Activated CD4-positive, alpha-beta memory T cell treated with anti-CD3 and anti-CD28 coated beads for 36 hours (primary cell): Measurements from ENCODE around the gene PQBP1. TPM values are rescaled to one million over a fixed set of nuclear protein-coding genes. Genes with fewer than 3 reads are reported as not detected.

ENCODE experiments used
- CTCF ChIA-PET: fragments of 350-600 bp; sonication (Branson Sonifier 250); formaldehyde crosslinking; loops from one replicate; lab custom pipeline; 2021; ENCODE audit warnings: antibody characterized with exemption, inconsistent platforms; lab: Charles Lee
- POLR2A ChIA-PET: fragments of 350-600 bp; sonication (Branson Sonifier 250); formaldehyde crosslinking; loops from one replicate; lab custom pipeline; 2021; ENCODE audit warnings: antibody characterized with exemption; lab: Charles Lee
- DNase-seq: peaks from one replicate; pipeline ENCODE4 v3.0.0-alpha.2; 2020
- H3K27ac Mint-ChIP-seq: one replicate; pipeline ENCODE4 v1.8.0; 2021; ENCODE audit warnings: mixed read lengths
- H3K27me3 Mint-ChIP-seq: one replicate; pipeline ENCODE4 v1.8.0; 2021; ENCODE audit warnings: mixed read lengths
- H3K36me3 Mint-ChIP-seq: one replicate; pipeline ENCODE4 v1.8.0; 2021; ENCODE audit warnings: mixed read lengths
- H3K4me1 Mint-ChIP-seq: one replicate; pipeline ENCODE4 v1.8.0; 2021; ENCODE audit warnings: low read depth, mixed read lengths
- H3K4me3 Mint-ChIP-seq: one replicate; pipeline ENCODE4 v1.8.0; 2021; ENCODE audit warnings: mild to moderate bottlenecking, mixed read lengths
- H3K9me3 Mint-ChIP-seq: one replicate; pipeline ENCODE4 v1.8.0; 2021; ENCODE audit warnings: mixed read lengths
- intact Hi-C: fragments of 100-400 bp; cut with micrococcal nuclease; formaldehyde crosslinking; loops from one replicate; pipeline ENCODE4 v1.15.1; 2023
- total RNA-seq, 2 experiments: library from RNA; stranded (reverse); gene quantifications; one replicate each; pipeline ENCODE4 v1.2.3, GENCODE V29; 2021

Gene PQBP1
- total RNA-seq, 2 experiments from 2014 or later: 85.0 to 85.5 TPM

DNA sequence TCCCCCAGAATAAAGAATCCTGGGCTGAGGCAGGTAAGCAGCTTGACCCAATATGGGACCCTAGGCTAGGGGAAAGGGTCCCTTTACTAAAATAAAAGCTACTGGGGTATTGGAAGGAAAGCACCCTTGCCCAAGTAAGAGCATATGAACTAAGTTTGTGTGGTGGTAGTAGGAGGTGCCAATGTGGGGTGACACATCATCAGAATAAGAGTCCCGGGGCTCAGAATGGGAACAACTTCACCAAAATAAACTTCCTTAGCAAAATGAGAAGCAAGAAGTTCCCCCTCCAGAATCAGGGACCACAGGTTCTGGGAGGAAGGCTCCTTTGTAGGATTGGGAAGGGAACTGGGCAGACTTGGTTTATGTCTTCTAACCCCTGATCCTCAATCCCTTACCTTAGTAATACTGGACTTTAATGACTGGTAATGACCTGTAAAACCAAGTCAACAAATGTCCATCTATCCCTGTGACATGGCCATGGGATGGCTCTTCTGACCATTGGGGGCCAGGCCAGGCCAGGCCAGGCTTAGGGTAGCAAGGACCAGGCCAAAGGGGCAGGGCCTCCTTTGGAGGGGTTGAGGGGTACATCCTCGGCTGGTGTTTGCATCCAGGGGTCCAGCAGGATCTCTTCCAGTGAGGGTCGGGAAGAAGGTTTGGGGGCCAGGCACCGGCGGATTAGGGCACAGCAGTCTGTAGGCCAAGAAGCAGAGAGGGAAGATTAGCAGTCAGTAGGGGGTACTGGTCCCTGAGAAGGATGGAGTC, 16.1 kb downstream of the PQBP1 start:
- intact Hi-C loops: loop anchor here (10.0 kb wide), 2 partner anchors 199 to 269 kb away; no protein-coding TSS in a partner anchor
- POLR2A ChIA-PET: interaction anchor here (0.8 to 8.8 kb wide), 3 partner anchors 25 to 88 kb away, joined by 3 to 286 read pairs (median 122); partner anchors contain the start of gene GRIPAP1
- CTCF ChIA-PET: interaction anchor here (3.1 to 3.3 kb wide), 2 partner anchors 32 to 33 kb away, joined by 8 to 17 read pairs; no protein-coding TSS in a partner anchor

DNA sequence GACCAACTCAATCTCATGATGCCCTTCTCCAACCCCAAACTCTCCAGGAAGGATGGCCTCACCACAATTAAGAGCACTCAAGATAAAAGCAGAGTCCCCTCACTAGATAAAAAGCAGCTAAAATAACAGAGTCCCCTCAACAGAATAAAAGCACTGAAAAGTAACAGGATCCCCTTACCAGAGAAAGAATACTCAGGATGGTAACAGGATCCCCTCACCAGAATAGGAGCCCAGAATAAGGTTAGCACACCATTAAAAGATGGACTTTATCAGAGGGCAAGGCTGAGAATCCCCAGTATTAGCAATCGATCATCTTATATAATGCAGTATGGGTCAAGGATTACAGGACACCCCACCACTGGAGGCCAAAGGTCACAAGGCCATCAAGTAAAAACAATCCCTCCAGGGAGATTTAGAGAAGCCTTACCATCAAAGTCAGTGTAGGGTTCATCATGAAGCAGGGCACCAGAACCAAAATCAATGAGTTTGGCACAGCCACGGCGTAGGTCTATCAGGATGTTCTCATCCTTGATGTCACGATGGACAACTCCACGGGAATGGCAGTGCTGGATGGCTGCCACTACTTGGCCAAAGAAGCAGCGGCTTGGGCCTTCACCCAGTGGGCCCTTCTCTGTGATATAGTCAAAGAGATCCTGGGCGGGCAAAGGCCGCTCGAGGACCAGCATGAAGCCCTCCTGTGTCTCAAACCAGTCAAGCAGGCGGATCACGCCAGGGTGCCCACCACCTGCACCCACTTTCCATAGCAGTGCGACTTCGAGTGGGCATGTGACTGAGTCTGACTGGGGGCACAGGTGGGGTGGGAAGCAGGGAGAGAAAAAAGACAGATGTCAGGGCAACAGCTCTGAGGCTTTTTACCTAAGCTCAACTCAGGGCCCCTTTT, 17.1 kb downstream of the PQBP1 start:
- ChIA-PET CTCF (interaction anchor here (3.1 kb wide), 1 partner anchor 32 kb away, joined by 8 read pairs; no protein-coding TSS in a partner anchor), POLR2A (interaction anchor here (1.4 to 8.8 kb wide), 2 partner anchors 24 to 43 kb away, joined by 3 to 286 read pairs; no protein-coding TSS in a partner anchor)
- Mint-ChIP-seq H3K4me1 (peaks cover 33% of the 10 kb centered on the region), H3K9me3 (no peaks in the 10 kb centered on the region), H3K27ac (peak overlapping the region; percentile 99), H3K4me3 (peak overlapping the region; percentile 98), H3K27me3 (peaks cover 4% of the 10 kb centered on the region), H3K36me3 (peaks cover 87% of the 10 kb centered on the region)
- DNase-seq: no peak
- intact Hi-C loops: loop anchor here (5.0 to 10.0 kb wide), 3 partner anchors 113 to 270 kb away; partner anchors contain the start of gene HDAC6

More for the DNA sequence above, 16.1 kb downstream of the PQBP1 start:
- peaks cover 30% of the 10 kb centered on the region for H3K4me1 Mint-ChIP-seq
- peak overlapping the region; percentile 99 for H3K27ac Mint-ChIP-seq
- peaks cover 4% of the 10 kb centered on the region for H3K27me3 Mint-ChIP-seq
- no peak for DNase-seq
- peak overlapping the region; percentile 98 for H3K4me3 Mint-ChIP-seq
- H3K9me3 Mint-ChIP-seq: no peaks in the 10 kb centered on the region
- H3K36me3 Mint-ChIP-seq: peaks cover 80% of the 10 kb centered on the region

DNA sequence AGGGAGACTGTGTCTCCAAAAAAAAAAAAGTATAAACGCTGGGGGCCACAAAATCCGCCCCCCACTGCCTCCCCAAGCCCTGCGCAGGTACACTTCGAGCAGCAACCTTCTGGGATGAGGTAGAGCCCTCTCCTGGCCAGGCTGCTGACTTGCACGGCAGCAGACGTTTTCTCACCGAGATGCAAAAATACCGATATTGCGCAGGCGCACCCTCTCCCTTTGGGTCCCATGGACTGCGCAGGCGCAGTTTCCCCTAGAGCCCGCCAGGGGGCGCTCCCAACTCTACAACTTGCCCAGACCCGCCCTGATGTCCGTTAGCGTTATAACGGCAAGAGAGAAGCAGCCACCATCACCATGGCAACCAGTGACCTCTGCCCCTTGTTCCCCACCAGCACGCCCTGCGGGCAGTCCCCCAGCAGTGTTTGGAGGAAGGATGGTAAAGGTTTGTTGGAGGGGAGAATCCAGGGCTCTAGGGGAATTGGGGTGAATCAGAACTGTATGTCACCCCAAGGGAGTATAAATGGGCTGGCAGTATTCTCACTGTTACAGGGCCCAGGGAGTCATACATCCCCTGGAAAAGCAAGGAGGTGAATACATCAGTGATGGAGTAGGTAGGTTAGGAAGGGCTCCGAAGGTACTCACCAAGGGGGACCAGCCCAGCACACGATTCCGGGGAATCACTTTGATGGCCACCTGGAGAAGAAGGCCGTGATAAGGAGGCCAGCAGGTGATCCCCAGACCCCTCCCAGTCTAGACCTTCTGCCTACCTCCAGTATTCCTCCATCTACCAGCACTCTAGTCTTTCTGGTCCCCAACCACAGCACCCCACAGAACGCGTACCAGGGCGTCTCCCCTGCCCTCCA, 19.6 kb downstream of the PQBP1 start:
- CTCF ChIA-PET: interaction anchor here (0.6 to 3.1 kb wide), 3 partner anchors 20 to 204 kb away, joined by 4 to 8 read pairs (median 5); no protein-coding TSS in a partner anchor
- POLR2A ChIA-PET: interaction anchor here (0.8 to 8.8 kb wide), 2 partner anchors 21 to 39 kb away, joined by 4 to 286 read pairs; no protein-coding TSS in a partner anchor
- Mint-ChIP-seq H3K27ac (peak overlapping the region; percentile 99), H3K36me3 (peaks cover 84% of the 10 kb centered on the region), H3K9me3 (no peaks in the 10 kb centered on the region), H3K4me1 (peaks cover 36% of the 10 kb centered on the region), H3K4me3 (peak overlapping the region; percentile 98), H3K27me3 (peaks cover 4% of the 10 kb centered on the region)
- intact Hi-C loops: loop anchor here (2.0 to 10.0 kb wide), 4 partner anchors 115 to 273 kb away; partner anchors contain the start of genes HDAC6 and TFE3
- peak; percentile 93 for DNase-seq

DNA sequence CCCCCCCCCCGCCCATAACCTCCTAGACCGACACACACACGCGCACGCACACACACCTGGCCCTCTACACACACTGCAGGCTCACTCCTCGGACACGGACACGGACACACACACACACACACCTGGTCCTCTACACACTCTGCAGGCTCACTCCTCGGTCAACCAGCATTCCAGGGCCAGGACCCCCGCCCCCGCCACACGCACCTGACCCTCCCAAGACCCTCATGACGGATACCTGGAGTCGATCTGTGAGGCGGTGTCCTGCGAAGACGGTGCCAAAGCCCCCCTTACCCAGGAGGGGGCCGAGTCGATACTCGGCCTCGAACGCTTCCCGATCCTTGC, 20.5 kb downstream of the PQBP1 start:
- DNase-seq: no peak
- intact Hi-C loops: loop anchor here (2.0 to 10.0 kb wide), 4 partner anchors 116 to 273 kb away; partner anchors contain the start of genes HDAC6 and TFE3
- Mint-ChIP-seq H3K36me3 (peaks cover 79% of the 10 kb centered on the region), H3K4me1 (peaks cover 41% of the 10 kb centered on the region), H3K9me3 (no peaks in the 10 kb centered on the region), H3K4me3 (peak overlapping the region; percentile 98), H3K27ac (peak overlapping the region; percentile 99), H3K27me3 (peaks cover 4% of the 10 kb centered on the region)
- POLR2A ChIA-PET: interaction anchor here (8.8 kb wide), 1 partner anchor 20 kb away, joined by 286 read pairs; no protein-coding TSS in a partner anchor
- CTCF ChIA-PET: no interaction called here

DNA sequence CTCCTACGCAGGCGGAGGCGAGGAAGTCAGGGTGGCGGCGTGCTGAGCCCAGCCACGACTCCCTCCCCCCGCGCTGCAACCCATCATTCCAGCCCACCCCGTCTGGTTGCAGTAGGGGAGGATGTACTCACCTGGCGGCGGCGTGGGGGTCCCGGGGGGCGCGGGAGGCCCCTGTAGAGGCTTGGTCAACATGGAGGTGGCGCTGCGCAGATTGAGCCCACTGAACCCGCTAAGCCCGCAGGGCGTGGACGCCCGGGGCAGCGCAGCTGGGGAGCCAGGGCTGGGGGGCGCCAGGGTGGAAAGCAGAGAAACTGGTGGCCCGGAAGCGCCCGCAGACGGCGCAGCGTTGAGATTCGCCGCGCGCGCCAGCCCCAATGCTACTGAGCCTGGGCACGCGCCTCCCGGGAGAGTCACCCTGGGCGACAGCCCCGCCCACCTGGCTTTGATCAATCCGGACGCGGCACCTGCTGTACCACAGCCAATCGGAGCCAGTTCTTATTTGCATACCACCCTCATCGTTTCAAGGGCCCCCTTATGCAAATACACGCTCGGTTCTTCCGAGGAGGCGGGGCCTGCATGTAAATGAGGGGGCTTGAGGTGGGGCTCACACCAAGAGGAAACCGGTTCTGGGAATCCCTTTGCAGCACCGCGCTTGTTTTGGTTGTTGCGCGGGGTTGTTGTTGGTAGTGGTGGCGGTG, 21.1 kb downstream of the PQBP1 start, which contains the start of gene PIM2:
TSS of gene PIM2 (minus strand) at position 382 of the 698 bp plus-strand sequence. CDS start at position 192, 190 bp downstream.
- H3K36me3 Mint-ChIP-seq: peaks cover 75% of the 10 kb centered on the region
- peaks cover 4% of the 10 kb centered on the region for H3K27me3 Mint-ChIP-seq
- H3K9me3 Mint-ChIP-seq: no peaks in the 10 kb centered on the region
- peaks cover 41% of the 10 kb centered on the region for H3K4me1 Mint-ChIP-seq
- intact Hi-C loops: loop anchor here (1.0 to 10.0 kb wide), 8 partner anchors 19 to 379 kb away; partner anchors contain the start of genes HDAC6, PQBP1, TBC1D25 and TFE3
- H3K4me3 Mint-ChIP-seq: peak within 1 kb of the TSS; percentile 98
- ChIA-PET CTCF (interaction anchor here (0.6 to 1.6 kb wide), 4 partner anchors 19 to 27 kb away, joined by 3 to 6 read pairs (median 6); no protein-coding TSS in a partner anchor), POLR2A (interaction anchor here (0.6 to 8.8 kb wide), 7 partner anchors 8 to 321 kb away, joined by 3 to 286 read pairs (median 5); no protein-coding TSS in a partner anchor)
- peak within 1 kb of the TSS; percentile 99 for H3K27ac Mint-ChIP-seq
- DNase-seq: peak; percentile 94

DNA sequence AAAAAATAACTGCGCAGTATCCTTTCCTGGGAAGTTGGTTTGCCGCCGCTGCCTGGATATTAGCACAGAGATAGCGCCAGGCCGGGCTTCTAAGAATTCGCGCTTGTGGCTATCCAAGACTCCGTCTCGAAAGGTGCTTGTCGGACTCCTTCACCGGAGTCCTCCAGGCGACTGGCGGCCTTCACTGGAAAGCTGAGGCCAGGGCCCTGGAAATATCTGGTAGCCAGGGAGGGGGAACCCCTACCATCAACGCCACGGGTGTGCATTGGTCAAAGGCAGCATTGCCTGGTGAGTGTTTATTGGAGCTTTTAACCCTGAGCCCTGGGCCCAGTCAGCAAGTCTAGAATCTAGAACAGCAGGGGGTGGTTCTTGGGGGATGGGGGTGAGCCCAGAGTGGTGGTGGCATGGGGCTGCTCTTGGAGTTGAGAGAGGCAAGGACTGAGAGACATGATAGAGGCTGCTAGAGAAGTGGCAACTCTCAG, 21.7 kb downstream of the PQBP1 start:
- Mint-ChIP-seq H3K4me1 (peaks cover 40% of the 10 kb centered on the region), H3K27me3 (peaks cover 4% of the 10 kb centered on the region), H3K4me3 (peak overlapping the region; percentile 98), H3K9me3 (no peaks in the 10 kb centered on the region), H3K36me3 (peaks cover 74% of the 10 kb centered on the region), H3K27ac (peak overlapping the region; percentile 99)
- CTCF ChIA-PET: interaction anchor here (0.6 to 1.6 kb wide), 4 partner anchors 18 to 27 kb away, joined by 3 to 6 read pairs (median 6); no protein-coding TSS in a partner anchor
- POLR2A ChIA-PET: interaction anchor here (0.6 to 8.8 kb wide), 7 partner anchors 9 to 321 kb away, joined by 3 to 286 read pairs (median 5); no protein-coding TSS in a partner anchor
- DNase-seq: peak; percentile 75
- intact Hi-C loops: loop anchor here (1.0 to 10.0 kb wide), 8 partner anchors 18 to 380 kb away; partner anchors contain the start of genes HDAC6, PQBP1, TBC1D25 and TFE3

DNA sequence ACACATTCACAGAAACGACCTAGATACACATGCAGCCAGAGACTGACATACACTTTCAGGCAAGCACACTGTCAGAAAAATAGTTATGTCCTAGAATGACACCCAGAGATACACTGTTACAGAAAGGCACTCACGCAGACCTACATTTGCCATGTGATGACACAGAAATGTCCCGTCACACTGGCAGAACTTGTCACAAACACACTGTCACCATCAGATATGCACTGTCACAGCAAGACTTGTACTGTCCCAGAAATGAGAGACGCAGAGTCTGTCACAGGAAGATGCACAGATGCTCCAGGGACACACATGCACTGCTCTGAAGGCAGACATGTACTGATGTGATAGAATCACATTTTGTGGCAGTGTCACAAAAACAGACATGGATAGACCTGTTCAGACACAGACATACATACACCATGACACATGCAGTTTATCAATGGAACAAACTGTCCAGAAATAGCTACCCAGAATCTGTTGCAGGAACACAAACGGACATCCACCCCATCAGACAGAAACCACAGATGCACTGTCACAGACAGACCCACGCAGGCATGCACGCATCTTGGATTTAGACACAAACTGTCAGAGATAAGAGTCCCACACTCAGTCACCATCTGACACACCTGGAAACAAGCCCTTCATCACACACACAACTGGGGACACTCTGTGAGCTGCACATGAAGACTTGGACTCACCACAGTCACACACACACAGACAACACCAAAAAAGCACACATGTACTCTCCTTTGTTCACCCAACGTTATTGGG, 22.4 kb downstream of the PQBP1 start:
- Mint-ChIP-seq H3K4me3 (peak overlapping the region; percentile 98), H3K9me3 (no peaks in the 10 kb centered on the region), H3K27me3 (peaks cover 4% of the 10 kb centered on the region), H3K4me1 (peaks cover 35% of the 10 kb centered on the region), H3K36me3 (peaks cover 69% of the 10 kb centered on the region), H3K27ac (peak overlapping the region; percentile 99)
- POLR2A ChIA-PET: interaction anchor here (0.9 to 8.8 kb wide), 7 partner anchors 8 to 38 kb away, joined by 3 to 286 read pairs (median 5); no protein-coding TSS in a partner anchor
- intact Hi-C loops: loop anchor here (1.0 to 10.0 kb wide), 8 partner anchors 17 to 381 kb away; partner anchors contain the start of genes HDAC6, PQBP1, TBC1D25 and TFE3
- peak; percentile 68 for DNase-seq
- CTCF ChIA-PET: interaction anchor here (1.0 to 1.8 kb wide), 5 partner anchors 17 to 26 kb away, joined by 3 to 6 read pairs (median 5); no protein-coding TSS in a partner anchor

DNA sequence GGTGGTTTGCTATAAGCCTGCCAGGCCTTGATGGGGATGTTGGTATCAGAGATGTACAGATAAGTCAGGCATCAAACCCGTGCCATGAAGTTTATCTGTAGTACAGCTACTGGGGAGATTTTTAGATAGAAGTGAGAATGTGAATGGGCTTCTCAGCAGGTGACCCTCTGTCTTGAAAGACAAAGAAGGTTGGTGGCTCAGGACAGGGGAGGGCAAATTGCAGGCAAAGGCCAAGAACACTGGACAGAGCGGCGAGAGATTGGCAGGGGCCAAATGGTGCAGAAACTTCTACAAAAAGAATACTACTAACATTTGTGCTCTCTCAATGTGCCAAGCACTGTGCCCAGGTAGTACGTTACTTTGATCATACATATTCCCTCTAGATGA, 23.0 kb downstream of the PQBP1 start:
- Mint-ChIP-seq H3K4me3 (peak overlapping the region; percentile 98), H3K9me3 (no peaks in the 10 kb centered on the region), H3K27ac (peak overlapping the region; percentile 99), H3K36me3 (peaks cover 68% of the 10 kb centered on the region), H3K4me1 (peaks cover 40% of the 10 kb centered on the region), H3K27me3 (peaks cover 4% of the 10 kb centered on the region)
- no peak for DNase-seq
- POLR2A ChIA-PET: interaction anchor here (1.4 to 8.8 kb wide), 3 partner anchors 8 to 18 kb away, joined by 8 to 286 read pairs (median 13); no protein-coding TSS in a partner anchor
- intact Hi-C loops: no loop called here
- CTCF ChIA-PET: interaction anchor here (1.1 to 1.8 kb wide), 2 partner anchors 17 to 18 kb away, joined by 3 to 5 read pairs; no protein-coding TSS in a partner anchor

DNA sequence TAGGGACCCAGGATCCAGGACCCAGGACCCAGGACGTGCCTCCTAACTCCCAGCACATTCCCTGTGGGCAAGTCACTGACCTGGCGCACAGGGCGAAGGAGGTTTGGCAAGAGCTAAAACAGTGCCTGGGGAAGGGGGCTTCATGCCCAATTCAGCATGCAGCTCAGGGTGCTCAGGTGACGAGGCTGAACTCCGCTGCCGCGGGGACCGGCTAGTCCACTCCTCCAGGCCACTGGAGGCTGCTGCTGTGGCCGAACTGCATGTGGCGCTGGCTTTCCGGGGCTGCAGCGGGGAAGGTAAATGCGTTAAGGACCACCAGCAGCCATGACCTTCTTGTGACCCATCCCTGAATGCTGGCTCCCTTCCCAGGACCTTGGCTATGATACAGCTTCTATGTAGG, 26.0 kb downstream of the PQBP1 start:
- no peak for DNase-seq
- POLR2A ChIA-PET: no interaction called here
- Mint-ChIP-seq H3K27ac (peak overlapping the region; percentile 87), H3K9me3 (no peaks in the 10 kb centered on the region), H3K36me3 (peaks cover 44% of the 10 kb centered on the region), H3K4me3 (no peak overlapping the region), H3K27me3 (no peaks in the 10 kb centered on the region), H3K4me1 (peaks cover 48% of the 10 kb centered on the region)
- intact Hi-C loops: no loop called here
- CTCF ChIA-PET: interaction anchor here (2.0 kb wide), 1 partner anchor 23 kb away, joined by 6 read pairs; no protein-coding TSS in a partner anchor
